ENCODE results near the gene USP9X.
A peak's percentile ranks its signal among the peaks of the same experiment; 100 is the strongest.
"Not testable (repeated sequence)": the region's sequence is repeated elsewhere in the genome, so short reads cannot be mapped to it uniquely, and the experiment has no call there.

The USP9X gene

DNA sequence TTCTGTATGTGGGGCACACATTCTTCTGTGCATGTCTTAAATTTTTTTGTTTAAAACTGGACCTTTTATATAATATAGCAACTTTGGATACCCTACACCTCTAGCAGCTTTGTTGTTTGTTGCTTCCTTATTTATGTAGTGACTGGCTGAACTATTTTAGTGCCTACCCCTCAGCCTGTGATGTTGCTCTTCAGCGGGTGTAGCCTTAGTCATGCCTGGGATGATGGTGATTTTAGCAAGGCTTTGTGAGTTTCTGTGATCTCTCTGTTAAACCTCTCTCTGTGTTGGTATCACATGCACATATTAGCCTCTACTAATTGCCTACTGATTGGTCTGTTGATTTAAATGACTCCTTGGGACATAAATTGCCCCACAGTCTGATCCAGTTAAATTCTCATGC, 22.8 kb downstream of the USP9X start:
- H2AFZ ChIP-seq (ENCODE audit: low read depth, low read length): no peak overlapping the region
- no peak overlapping the region for H3K4me2 ChIP-seq (ENCODE audit: low read length)
- H3K9me3 ChIP-seq (ENCODE audit: insufficient read depth, low read length): no peaks in the 10 kb centered on the region
- H3K27ac ChIP-seq (ENCODE audit: low read length): no peak overlapping the region
- H3K36me3 ChIP-seq (replicated peaks; ENCODE audit: low read depth, low read length): peaks cover 9% of the 10 kb centered on the region
- H3K27me3 ChIP-seq (ENCODE audit: low read depth, low read length): no peaks in the 10 kb centered on the region
- TF ChIP-seq, protein P1, sequence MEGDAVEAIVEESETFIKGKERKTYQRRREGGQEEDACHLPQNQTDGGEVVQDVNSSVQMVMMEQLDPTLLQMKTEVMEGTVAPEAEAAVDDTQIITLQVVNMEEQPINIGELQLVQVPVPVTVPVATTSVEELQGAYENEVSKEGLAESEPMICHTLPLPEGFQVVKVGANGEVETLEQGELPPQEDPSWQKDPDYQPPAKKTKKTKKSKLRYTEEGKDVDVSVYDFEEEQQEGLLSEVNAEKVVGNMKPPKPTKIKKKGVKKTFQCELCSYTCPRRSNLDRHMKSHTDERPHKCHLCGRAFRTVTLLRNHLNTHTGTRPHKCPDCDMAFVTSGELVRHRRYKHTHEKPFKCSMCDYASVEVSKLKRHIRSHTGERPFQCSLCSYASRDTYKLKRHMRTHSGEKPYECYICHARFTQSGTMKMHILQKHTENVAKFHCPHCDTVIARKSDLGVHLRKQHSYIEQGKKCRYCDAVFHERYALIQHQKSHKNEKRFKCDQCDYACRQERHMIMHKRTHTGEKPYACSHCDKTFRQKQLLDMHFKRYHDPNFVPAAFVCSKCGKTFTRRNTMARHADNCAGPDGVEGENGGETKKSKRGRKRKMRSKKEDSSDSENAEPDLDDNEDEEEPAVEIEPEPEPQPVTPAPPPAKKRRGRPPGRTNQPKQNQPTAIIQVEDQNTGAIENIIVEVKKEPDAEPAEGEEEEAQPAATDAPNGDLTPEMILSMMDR (IDR thresholded peaks at IDR 0.05; ENCODE audit: low read depth, low read length): no peak
- no peak for TF ChIP-seq EZH2phosphoT487 (IDR thresholded peaks at IDR 0.05; ENCODE audit: low read depth)
- peaks cover 99% of the 10 kb centered on the region for H3K79me2 ChIP-seq (ENCODE audit: low read length)
- H4K20me1 ChIP-seq (ENCODE audit: insufficient read depth, low read length): peaks cover 92% of the 10 kb centered on the region
- no peak overlapping the region for H3K4me3 ChIP-seq (ENCODE audit: low read length)
- peaks cover 3% of the 10 kb centered on the region for H3K4me1 ChIP-seq (ENCODE audit: low read length)
- no peak overlapping the region for H3K9ac ChIP-seq (ENCODE audit: low read length)

- H3K9ac ChIP-seq (ENCODE audit: low read length): no peak overlapping the region
- H3K4me1 ChIP-seq (ENCODE audit: low read length): peaks cover 3% of the 10 kb centered on the region
- peaks cover 9% of the 10 kb centered on the region for H3K36me3 ChIP-seq (replicated peaks; ENCODE audit: low read depth, low read length)
- H3K9me3 ChIP-seq (ENCODE audit: insufficient read depth, low read length): no peaks in the 10 kb centered on the region
- H3K79me2 ChIP-seq (ENCODE audit: low read length): peaks cover 99% of the 10 kb centered on the region
- H4K20me1 ChIP-seq (ENCODE audit: insufficient read depth, low read length): peaks cover 92% of the 10 kb centered on the region
- no peaks in the 10 kb centered on the region for H3K27me3 ChIP-seq (ENCODE audit: low read depth, low read length)
- TF ChIP-seq, protein P1 (IDR thresholded peaks at IDR 0.05; ENCODE audit: low read depth, low read length): no peak
- no peak for TF ChIP-seq EZH2phosphoT487 (IDR thresholded peaks at IDR 0.05; ENCODE audit: low read depth)
- H3K4me2 ChIP-seq (ENCODE audit: low read length): no peak overlapping the region
- H3K27ac ChIP-seq (ENCODE audit: low read length): no peak overlapping the region
- H3K4me3 ChIP-seq (ENCODE audit: low read length): no peak overlapping the region
- no peak overlapping the region for H2AFZ ChIP-seq (ENCODE audit: low read depth, low read length)
Measured at GRCh38 chrX:41108463-41109205, 23.4 kb downstream of the USP9X start.

DNA sequence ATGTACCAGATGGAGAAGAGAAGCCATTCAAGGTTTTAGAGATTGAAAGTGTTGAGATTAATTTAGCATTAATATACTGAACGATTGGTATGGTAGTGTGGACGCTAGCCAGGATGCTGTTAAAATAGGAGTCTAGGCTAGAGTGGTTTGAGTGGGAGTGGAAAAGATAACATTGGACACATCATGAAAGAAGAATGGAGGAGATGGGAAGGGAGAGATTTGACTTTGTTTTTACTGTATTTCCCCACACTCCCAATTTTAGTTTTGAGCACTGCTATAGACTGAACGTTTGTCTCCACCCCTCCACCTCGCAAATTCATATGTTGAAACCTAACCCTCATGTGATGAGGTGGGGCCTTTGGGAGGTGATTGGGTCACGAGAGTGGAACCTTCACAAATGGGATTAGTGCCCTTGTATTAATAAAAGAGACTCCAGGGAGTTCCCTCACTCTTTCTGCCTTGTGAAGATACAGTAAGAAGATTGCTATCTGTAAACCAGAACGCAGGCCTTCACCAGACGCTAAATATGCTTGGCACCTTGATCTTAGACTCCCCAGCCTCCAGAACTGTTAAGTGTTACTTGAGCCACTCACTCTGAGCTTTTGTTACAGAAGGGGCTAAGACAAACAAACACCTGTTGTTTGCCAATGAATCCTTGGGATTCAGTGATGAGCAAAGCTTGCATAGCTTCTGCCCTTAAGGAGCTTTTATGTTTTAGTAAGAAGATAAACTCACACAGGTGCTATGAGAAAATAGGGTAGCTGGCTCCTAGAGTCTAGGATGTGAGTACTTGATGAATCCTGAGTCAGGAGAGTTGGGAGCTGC, 25.8 kb downstream of the USP9X start:
- Histone ChIP-seq H3K27ac (ENCODE audit: low read length) (no peak overlapping the region), H3K9me3 (ENCODE audit: insufficient read depth, low read length) (no peaks in the 10 kb centered on the region), H4K20me1 (ENCODE audit: insufficient read depth, low read length) (peaks cover 90% of the 10 kb centered on the region), H3K79me2 (ENCODE audit: low read length) (peaks cover 98% of the 10 kb centered on the region), H3K27me3 (ENCODE audit: low read depth, low read length) (no peaks in the 10 kb centered on the region), H3K36me3 (replicated peaks; ENCODE audit: low read depth, low read length) (peaks cover 6% of the 10 kb centered on the region), H3K4me2 (ENCODE audit: low read length) (no peak overlapping the region), H3K4me3 (ENCODE audit: low read length) (no peak overlapping the region), H3K4me1 (ENCODE audit: low read length) (peaks cover 15% of the 10 kb centered on the region), H2AFZ (ENCODE audit: low read depth, low read length) (no peak overlapping the region), H3K9ac (ENCODE audit: low read length) (no peak overlapping the region)
- TF ChIP-seq EZH2phosphoT487 (IDR thresholded peaks at IDR 0.05; ENCODE audit: low read depth): no peak
- TF ChIP-seq, protein P1 (IDR thresholded peaks at IDR 0.05; ENCODE audit: low read depth, low read length): no peak

DNA sequence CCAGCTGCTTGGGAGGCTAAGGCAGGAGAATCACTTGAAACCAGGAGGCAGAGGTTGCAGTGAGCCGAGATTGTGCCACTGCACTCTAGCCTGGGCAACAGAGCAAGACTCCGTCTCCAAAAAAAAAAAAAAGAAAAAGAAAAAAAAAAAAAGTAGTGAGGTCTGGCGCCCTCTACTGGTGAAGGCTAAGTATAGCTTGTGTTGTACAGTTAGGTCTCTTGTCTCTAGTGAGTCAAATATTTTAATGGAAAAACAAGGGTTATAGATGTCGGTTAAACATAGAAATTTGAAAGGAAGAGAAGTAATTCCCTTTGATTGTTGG, 29.8 kb downstream of the USP9X start:
- TF ChIP-seq, protein P1 (IDR thresholded peaks at IDR 0.05; ENCODE audit: low read depth, low read length): peak; percentile 53
- H4K20me1 ChIP-seq (ENCODE audit: insufficient read depth, low read length): peaks cover 95% of the 10 kb centered on the region

More for the DNA sequence above, 29.8 kb downstream of the USP9X start:
- H3K4me3 ChIP-seq (ENCODE audit: low read length); H3K27me3 ChIP-seq (ENCODE audit: low read depth, low read length); H2AFZ ChIP-seq (ENCODE audit: low read depth, low read length); H3K9ac ChIP-seq (ENCODE audit: low read length); H3K4me2 ChIP-seq (ENCODE audit: low read length); H3K36me3 ChIP-seq (replicated peaks; ENCODE audit: low read depth, low read length); H3K9me3 ChIP-seq (ENCODE audit: insufficient read depth, low read length); H3K27ac ChIP-seq (ENCODE audit: low read length): not testable (repeated sequence)
- H3K4me1 ChIP-seq (ENCODE audit: low read length): peaks cover 52% of the 10 kb centered on the region
- peaks cover 98% of the 10 kb centered on the region for H3K79me2 ChIP-seq (ENCODE audit: low read length)
